Glutamatergic neuron (in vitro differentiated cells): Measurements from ENCODE around the gene C3orf70. TPM values are rescaled to one million over a fixed set of nuclear protein-coding genes. Genes with fewer than 3 reads are reported as not detected.

Experiments
- DNase-seq: peaks from one replicate; pipeline ENCODE4 v3.0.0; 2022
- H3K27ac Mint-ChIP-seq: one replicate; pipeline ENCODE4 v1.8.0; 2020; ENCODE audit warnings: mild to moderate bottlenecking, mixed read lengths, inconsistent platforms; ENCODE audit not compliant: unreplicated experiment
- H3K27me3 Mint-ChIP-seq: one replicate; pipeline ENCODE4 v1.8.0; 2020; ENCODE audit warnings: mild to moderate bottlenecking, moderate library complexity, mixed read lengths, inconsistent platforms; ENCODE audit not compliant: unreplicated experiment
- H3K36me3 Mint-ChIP-seq: one replicate; pipeline ENCODE4 v1.8.0; 2020; ENCODE audit warnings: mild to moderate bottlenecking, mixed read lengths, inconsistent platforms; ENCODE audit not compliant: unreplicated experiment
- H3K4me1 Mint-ChIP-seq: one replicate; pipeline ENCODE4 v1.8.0; 2020; ENCODE audit warnings: mild to moderate bottlenecking, low read depth, mixed read lengths, inconsistent platforms; ENCODE audit not compliant: unreplicated experiment
- H3K4me3 Mint-ChIP-seq: one replicate; pipeline ENCODE4 v1.8.0; 2020; ENCODE audit warnings: mild to moderate bottlenecking, mixed read lengths, inconsistent platforms; ENCODE audit not compliant: unreplicated experiment
- H3K9me3 Mint-ChIP-seq: one replicate; pipeline ENCODE4 v1.8.0; 2020; ENCODE audit warnings: mild to moderate bottlenecking, moderate library complexity, mixed read lengths, inconsistent platforms; ENCODE audit not compliant: unreplicated experiment
- total RNA-seq: library from RNA; stranded (reverse); fragmentation: NEBNext Ultra II Directional; extraction: Animal tissue kit (Norgen Biotek cat#: 25700); gene quantifications from one replicate; pipeline ENCODE4 v1.2.1, GENCODE V29; 2021; ENCODE audit not compliant: unreplicated experiment
- TF ChIP-seq, protein P1 (sequence below): fragments of 200-600 bp; sonication (generic); IDR thresholded peaks from one replicate; pipeline ENCODE4 v1.5.0; 2021; ENCODE audit not compliant: partially characterized antibody, unreplicated experiment

Gene C3orf70
- total RNA-seq, 1 donor from 2014 or later = 44.5 TPM

- Mint-ChIP-seq H3K36me3 (peaks cover 13% of the 10 kb centered on the region), H3K4me1 (peaks cover 19% of the 10 kb centered on the region), H3K9me3 (peaks cover 5% of the 10 kb centered on the region), H3K27ac (no peak overlapping the region), H3K4me3 (no peak overlapping the region), H3K27me3 (peaks cover 8% of the 10 kb centered on the region)
- no peak for DNase-seq
- TF ChIP-seq, protein P1, sequence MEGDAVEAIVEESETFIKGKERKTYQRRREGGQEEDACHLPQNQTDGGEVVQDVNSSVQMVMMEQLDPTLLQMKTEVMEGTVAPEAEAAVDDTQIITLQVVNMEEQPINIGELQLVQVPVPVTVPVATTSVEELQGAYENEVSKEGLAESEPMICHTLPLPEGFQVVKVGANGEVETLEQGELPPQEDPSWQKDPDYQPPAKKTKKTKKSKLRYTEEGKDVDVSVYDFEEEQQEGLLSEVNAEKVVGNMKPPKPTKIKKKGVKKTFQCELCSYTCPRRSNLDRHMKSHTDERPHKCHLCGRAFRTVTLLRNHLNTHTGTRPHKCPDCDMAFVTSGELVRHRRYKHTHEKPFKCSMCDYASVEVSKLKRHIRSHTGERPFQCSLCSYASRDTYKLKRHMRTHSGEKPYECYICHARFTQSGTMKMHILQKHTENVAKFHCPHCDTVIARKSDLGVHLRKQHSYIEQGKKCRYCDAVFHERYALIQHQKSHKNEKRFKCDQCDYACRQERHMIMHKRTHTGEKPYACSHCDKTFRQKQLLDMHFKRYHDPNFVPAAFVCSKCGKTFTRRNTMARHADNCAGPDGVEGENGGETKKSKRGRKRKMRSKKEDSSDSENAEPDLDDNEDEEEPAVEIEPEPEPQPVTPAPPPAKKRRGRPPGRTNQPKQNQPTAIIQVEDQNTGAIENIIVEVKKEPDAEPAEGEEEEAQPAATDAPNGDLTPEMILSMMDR = no peak
Observed at GRCh38 chr3:185066251-185066650, 86.6 kb downstream of the C3orf70 start.

- TF ChIP-seq, protein P1 = no peak
- H3K27ac Mint-ChIP-seq = no peak overlapping the region
- peaks cover 4% of the 10 kb centered on the region for H3K9me3 Mint-ChIP-seq
- peaks cover 9% of the 10 kb centered on the region for H3K27me3 Mint-ChIP-seq
- DNase-seq = no peak
- peaks cover 19% of the 10 kb centered on the region for H3K36me3 Mint-ChIP-seq
- peaks cover 9% of the 10 kb centered on the region for H3K4me1 Mint-ChIP-seq
- H3K4me3 Mint-ChIP-seq = no peak overlapping the region
Observed at GRCh38 chr3:185065059-185065458, 87.8 kb downstream of the C3orf70 start.

DNA sequence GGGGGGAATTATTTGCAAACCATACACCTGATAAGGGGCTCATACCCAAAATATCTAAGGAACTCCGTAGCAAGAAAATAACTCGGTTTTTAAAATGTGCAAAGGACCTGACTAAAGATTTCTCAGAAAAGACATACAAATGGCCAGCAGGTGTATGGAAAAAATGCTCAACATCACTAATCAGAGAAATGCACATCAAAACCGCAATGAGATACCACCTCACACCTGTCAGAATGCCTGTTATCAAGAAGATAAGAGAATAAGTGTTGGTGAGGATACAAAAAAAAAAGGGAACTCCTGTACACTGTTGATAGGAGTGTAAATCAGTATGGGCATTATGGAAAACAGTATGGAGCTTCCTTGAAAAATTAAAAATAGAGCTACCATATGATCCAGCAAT, 89.4 kb downstream of the C3orf70 start:
- no peak for DNase-seq
- Mint-ChIP-seq H3K27me3 (peaks cover 8% of the 10 kb centered on the region), H3K27ac (no peak overlapping the region), H3K36me3 (peaks cover 27% of the 10 kb centered on the region), H3K4me1 (no peaks in the 10 kb centered on the region), H3K4me3 (no peak overlapping the region), H3K9me3 (peaks cover 12% of the 10 kb centered on the region)
- TF ChIP-seq, protein P1 = no peak

GRCh38 chr3:185062191-185062590, 90.7 kb downstream of the C3orf70 start:
- Mint-ChIP-seq H3K4me3 (no peak overlapping the region), H3K4me1 (no peaks in the 10 kb centered on the region), H3K36me3 (peaks cover 36% of the 10 kb centered on the region), H3K9me3 (peaks cover 14% of the 10 kb centered on the region), H3K27me3 (peaks cover 6% of the 10 kb centered on the region), H3K27ac (no peak overlapping the region)
- no peak for DNase-seq
- TF ChIP-seq, protein P1 = no peak

DNA sequence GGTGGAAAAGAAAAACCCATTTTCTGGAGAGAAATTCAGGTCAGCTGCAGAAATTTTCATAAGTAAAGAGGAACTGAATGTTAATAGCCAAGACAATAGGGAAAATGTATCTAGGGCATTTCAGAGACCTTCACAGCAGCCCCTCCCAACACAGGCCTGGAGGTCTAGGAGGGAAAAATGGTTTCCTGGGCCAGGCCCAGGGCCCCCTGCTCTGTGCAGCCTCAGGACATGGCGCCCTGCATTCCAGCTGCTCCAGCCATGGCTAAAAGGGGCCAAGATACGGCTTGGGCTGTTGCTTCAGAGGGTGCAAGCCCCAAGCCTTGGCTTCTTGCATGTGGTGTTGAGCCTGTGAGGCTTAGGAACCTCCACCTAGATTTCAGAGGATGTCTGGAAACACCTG, 92.2 kb downstream of the C3orf70 start:
- H3K27me3 Mint-ChIP-seq = peaks cover 6% of the 10 kb centered on the region
- peaks cover 46% of the 10 kb centered on the region for H3K36me3 Mint-ChIP-seq

More for the DNA sequence above, 92.2 kb downstream of the C3orf70 start:
- Mint-ChIP-seq H3K4me3 (no peak overlapping the region), H3K9me3 (peaks cover 16% of the 10 kb centered on the region), H3K27ac (no peak overlapping the region), H3K4me1 (no peaks in the 10 kb centered on the region)
- no peak for DNase-seq
- TF ChIP-seq, protein P1 = no peak
